Ramos (cell line): ENCODE data around the gene HAUS1.

Source experiments
- in situ Hi-C: fragments of 300-500 bp; cut with MboI; formaldehyde crosslinking; loops from one replicate; pipeline ENCODE4 v1.14.3; 2022; ENCODE audit warnings: low sequenced_read_pairs; ENCODE audit not compliant: unreplicated experiment

HAUS1 gene

GRCh38 chr18:46152808-46153617 is 48.8 kb downstream of the HAUS1 start:
- in situ Hi-C loops, result loop anchor here (25.0 kb wide), 1 partner anchor 134 kb away; no protein-coding TSS in a partner anchor

- in situ Hi-C loops, result loop anchor here (25.0 kb wide), 1 partner anchor 132 kb away; no protein-coding TSS in a partner anchor
These were observed 51.5 kb downstream of the HAUS1 start for GRCh38 chr18:46155641-46156051.

- in situ Hi-C loops, result loop anchor here (25.0 kb wide), 1 partner anchor 131 kb away; no protein-coding TSS in a partner anchor
These were observed 52.0 kb downstream of the HAUS1 start for GRCh38 chr18:46156124-46156745.

GRCh38 chr18:46156843-46157242 is 52.7 kb downstream of the HAUS1 start:
- in situ Hi-C loops, result loop anchor here (25.0 kb wide), 1 partner anchor 130 kb away; no protein-coding TSS in a partner anchor

GRCh38 chr18:46158499-46158898 is 54.3 kb downstream of the HAUS1 start:
- in situ Hi-C loops, result loop anchor here (25.0 kb wide), 1 partner anchor 129 kb away; no protein-coding TSS in a partner anchor

GRCh38 chr18:46160050-46160798 is 56.0 kb downstream of the HAUS1 start:
- in situ Hi-C loops, result loop anchor here (25.0 kb wide), 1 partner anchor 127 kb away; no protein-coding TSS in a partner anchor

- in situ Hi-C loops, result loop anchor here (25.0 kb wide), 1 partner anchor 126 kb away; no protein-coding TSS in a partner anchor
These were observed 56.7 kb downstream of the HAUS1 start for GRCh38 chr18:46160840-46161239.

GRCh38 chr18:46161703-46162396 is 57.7 kb downstream of the HAUS1 start:
- in situ Hi-C loops, result loop anchor here (25.0 kb wide), 1 partner anchor 125 kb away; no protein-coding TSS in a partner anchor

GRCh38 chr18:46163091-46163490 is 58.9 kb downstream of the HAUS1 start:
- in situ Hi-C loops, result loop anchor here (25.0 kb wide), 1 partner anchor 124 kb away; no protein-coding TSS in a partner anchor

GRCh38 chr18:46163941-46164499 is 59.8 kb downstream of the HAUS1 start:
- in situ Hi-C loops, result loop anchor here (25.0 kb wide), 1 partner anchor 123 kb away; no protein-coding TSS in a partner anchor

GRCh38 chr18:46164502-46164901 is 60.3 kb downstream of the HAUS1 start:
- in situ Hi-C loops, result loop anchor here (25.0 kb wide), 1 partner anchor 123 kb away; no protein-coding TSS in a partner anchor

GRCh38 chr18:46164920-46165319 is 60.7 kb downstream of the HAUS1 start:
- in situ Hi-C loops, result loop anchor here (25.0 kb wide), 1 partner anchor 122 kb away; no protein-coding TSS in a partner anchor

GRCh38 chr18:46166261-46166970 is 62.2 kb downstream of the HAUS1 start:
- in situ Hi-C loops, result loop anchor here (25.0 kb wide), 1 partner anchor 121 kb away; no protein-coding TSS in a partner anchor

- in situ Hi-C loops, result loop anchor here (25.0 kb wide), 1 partner anchor 119 kb away; no protein-coding TSS in a partner anchor
These were observed 63.8 kb downstream of the HAUS1 start for GRCh38 chr18:46167971-46168370.

GRCh38 chr18:46169464-46169941 is 65.3 kb downstream of the HAUS1 start:
- in situ Hi-C loops, result loop anchor here (25.0 kb wide), 1 partner anchor 118 kb away; no protein-coding TSS in a partner anchor

GRCh38 chr18:46171331-46171730 is 67.1 kb downstream of the HAUS1 start:
- in situ Hi-C loops, result loop anchor here (25.0 kb wide), 1 partner anchor 116 kb away; no protein-coding TSS in a partner anchor

- in situ Hi-C loops, result loop anchor here (25.0 kb wide), 1 partner anchor 114 kb away; no protein-coding TSS in a partner anchor
These were observed 69.5 kb downstream of the HAUS1 start for GRCh38 chr18:46173393-46174341.
